Measurements from ENCODE around the gene AAMP.

The AAMP gene

GRCh38 chr2:218218268-218219185 is 51.4 kb downstream of the AAMP start:
- DNase-seq, result peak; percentile 62

GRCh38 chr2:218217360-218218267 is 52.3 kb downstream of the AAMP start:
- peak; percentile 56 for DNase-seq

- peak; percentile 92 for DNase-seq
Measured at GRCh38 chr2:218216674-218217359, 53.1 kb downstream of the AAMP start, which contains the start of gene ARPC2. ARPC2 (plus strand) TSS chr2:218217189; CDS start chr2:218217471, 282 bp downstream.

- DNase-seq, result no peak
Measured at GRCh38 chr2:218216336-218216673, 53.6 kb downstream of the AAMP start.

Measured in CD4-positive, alpha-beta T cell treated with Interleukin-4 for 4 hours (primary cell).